Mammary epithelial cell (primary cell): Measurements from ENCODE around the gene MKS1.

Experiments
- CTCF ChIP-seq, 2 donors: IDR thresholded peaks in 1 of 2; conservative IDR thresholded peaks in 1 of 2; 2 replicates each; pipeline ENCODE4 v1.5.1; 2011 to 2012; ENCODE audit warnings: inconsistent platforms in 2 of 2, low read length in 2 of 2, mild to moderate bottlenecking in 2 of 2, control low read depth in 1 of 2, low read depth in 1 of 2; ENCODE audit not compliant: insufficient read depth in 1 of 2; ENCODE audit errors: extremely low read depth in 1 of 2
- EZH2 ChIP-seq: IDR thresholded peaks from 2 replicates; pipeline ENCODE4 v1.6.1; 2012; ENCODE audit warnings: low read length, inconsistent platforms, borderline replicate concordance

- TF ChIP-seq CTCF (conservative IDR thresholded peaks at IDR 0.05 in 1 of 2, IDR thresholded peaks at IDR 0.05 in 1 of 2; ENCODE audit: extremely low read depth in 1 of 2, insufficient read depth in 1 of 2, low read depth in 1 of 2, low read length in 2 of 2) = no peak
- TF ChIP-seq EZH2 = no peak
Measured at GRCh38 chr17:58262149-58262548, 43.1 kb upstream of the MKS1 start.
